HL-60 (cell line): ENCODE data around the gene NID2.

Source experiments
- CTCF ChIP-seq: IDR thresholded peaks from one replicate; pipeline ENCODE4 v1.5.1; 2011; ENCODE audit warnings: low read length, control low read depth, inconsistent platforms; ENCODE audit not compliant: insufficient read depth
- POLR2AphosphoS5 ChIP-seq: IDR thresholded peaks from 2 replicates; pipeline ENCODE4 v1.6.1; 2012; ENCODE audit warnings: low read depth

- TF ChIP-seq CTCF (no peak), POLR2AphosphoS5 (no peak)
These were observed 26.2 kb downstream of the NID2 start for GRCh38 chr14:52042371-52043289.
